Esophagus (tissue), 2 donors: ENCODE results near the gene PLD5. TPM values are rescaled to one million over a fixed set of nuclear protein-coding genes. Genes with fewer than 3 reads are reported as not detected.
"Not testable (repeated sequence)": the region's sequence is repeated elsewhere in the genome, so short reads cannot be mapped to it uniquely, and the experiment has no call there.

Experiments
- H3K27ac ChIP-seq, 2 donors: one replicate each; pipeline ENCODE4 v1.5.1; 2013; ENCODE audit warnings: low read depth in 2 of 2, mild to moderate bottlenecking in 2 of 2, inconsistent platforms in 1 of 2, low read length in 1 of 2, moderate library complexity in 1 of 2
- H3K27me3 ChIP-seq, 2 donors: one replicate each; pipeline ENCODE4 v1.6.1; 2013; ENCODE audit warnings: low read length in 2 of 2, control low read depth in 1 of 2, mild to moderate bottlenecking in 1 of 2; ENCODE audit not compliant: insufficient read depth in 2 of 2, control insufficient read depth in 1 of 2
- H3K36me3 ChIP-seq, 2 donors: one replicate each; pipeline ENCODE4 v1.6.1; 2013; ENCODE audit warnings: low read length in 1 of 2; ENCODE audit not compliant: control insufficient read depth in 2 of 2, insufficient read depth in 2 of 2
- H3K4me1 ChIP-seq, 2 donors: one replicate each; pipeline ENCODE4 v1.6.1; 2013; ENCODE audit warnings: low read length in 1 of 2; ENCODE audit not compliant: control insufficient read depth in 2 of 2, insufficient read depth in 2 of 2
- H3K4me3 ChIP-seq, 2 donors: one replicate each; pipeline ENCODE4 v1.5.1; 2013; ENCODE audit warnings: low read length in 2 of 2, mild to moderate bottlenecking in 2 of 2, low read depth in 1 of 2, moderate library complexity in 1 of 2
- H3K9me3 ChIP-seq, 2 donors: one replicate each; pipeline ENCODE4 v1.6.1; 2013; ENCODE audit warnings: mild to moderate bottlenecking in 2 of 2, low read depth in 1 of 2, low read length in 1 of 2, moderate library complexity in 1 of 2; ENCODE audit not compliant: control insufficient read depth in 2 of 2, insufficient read depth in 1 of 2
- WGBS, 2 donors: extraction: QIAGEN DNeasy Blood & Tissue Kit; methylation state at CpG; one replicate each; pipeline ENCODE4 v1.1.7; 2013; 5-methylcytosine and 5-hydroxymethylcytosine counted together
- polyA plus RNA-seq, 2 donors: library from polyadenylated mRNA; stranded (reverse); fragments of 200-250 nt; gene quantifications; one replicate each; pipeline ENCODE4 v1.2.3, GENCODE V29; 2013
- donor health status: healthy with polysubstance abuse.
- donor health status: Bipolar disorder and iron deficiency.

PLD5 gene
- polyA plus RNA-seq, 2 donors = 0.04 to 0.11 TPM

DNA sequence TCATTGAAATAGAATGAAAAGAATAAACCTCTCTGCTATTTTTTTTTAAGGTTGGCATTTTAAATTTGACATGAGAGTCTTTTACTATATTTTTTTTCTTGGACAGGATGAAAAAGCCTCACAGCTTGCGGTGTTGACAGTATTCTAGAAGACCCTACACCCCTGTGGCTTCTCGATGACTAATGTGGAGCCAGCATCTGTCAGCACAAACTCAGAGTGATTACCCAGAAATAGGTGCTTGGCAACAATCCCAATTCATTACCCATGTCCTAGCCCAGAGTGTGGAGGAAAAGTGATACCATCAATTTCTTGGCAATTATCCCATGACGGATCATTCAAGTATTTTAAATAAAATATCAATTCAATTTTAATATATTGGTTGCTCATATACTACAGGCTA lies 338.8 kb downstream of the PLD5 start:
- H3K36me3 ChIP-seq = no peaks in the 10 kb centered on the region
- 68 to 69% methylated on average over 3 of the region's 3 CpGs for WGBS, 2 donors

DNA sequence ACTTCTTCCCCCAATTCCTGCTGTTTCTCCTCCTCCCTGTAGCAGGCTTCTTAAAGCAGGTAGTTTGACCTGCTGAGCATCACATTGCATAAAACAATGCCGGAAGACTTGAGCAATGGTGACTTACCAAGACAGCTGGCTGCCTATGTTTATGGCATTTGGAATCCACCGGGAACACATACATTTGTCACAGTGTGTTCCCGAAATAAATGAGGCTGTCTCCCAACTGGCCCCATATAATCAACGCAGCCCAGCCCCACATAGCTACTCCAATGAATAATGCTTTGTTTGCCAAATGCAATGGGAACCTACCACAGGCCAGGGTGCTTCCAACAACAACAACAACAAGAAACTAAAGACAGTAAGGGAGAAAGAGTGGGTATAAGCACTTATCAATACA lies 339.5 kb downstream of the PLD5 start:
- no peaks in the 10 kb centered on the region for H3K36me3 ChIP-seq
- H3K4me1 ChIP-seq = no peaks in the 10 kb centered on the region
- H3K27me3 ChIP-seq = no peaks in the 10 kb centered on the region
- H3K4me3 ChIP-seq = no peak overlapping the region
- 55 to 60% methylated on average over 4 of the region's 4 CpGs for WGBS, 2 donors
- H3K27ac ChIP-seq = no peak overlapping the region
- H3K9me3 ChIP-seq = no peaks in the 10 kb centered on the region

More for the DNA sequence above, 338.8 kb downstream of the PLD5 start:
- Histone ChIP-seq H3K9me3 (no peaks in the 10 kb centered on the region), H3K27me3 (no peaks in the 10 kb centered on the region), H3K27ac (no peak overlapping the region), H3K4me3 (no peak overlapping the region), H3K4me1 (no peaks in the 10 kb centered on the region)

DNA sequence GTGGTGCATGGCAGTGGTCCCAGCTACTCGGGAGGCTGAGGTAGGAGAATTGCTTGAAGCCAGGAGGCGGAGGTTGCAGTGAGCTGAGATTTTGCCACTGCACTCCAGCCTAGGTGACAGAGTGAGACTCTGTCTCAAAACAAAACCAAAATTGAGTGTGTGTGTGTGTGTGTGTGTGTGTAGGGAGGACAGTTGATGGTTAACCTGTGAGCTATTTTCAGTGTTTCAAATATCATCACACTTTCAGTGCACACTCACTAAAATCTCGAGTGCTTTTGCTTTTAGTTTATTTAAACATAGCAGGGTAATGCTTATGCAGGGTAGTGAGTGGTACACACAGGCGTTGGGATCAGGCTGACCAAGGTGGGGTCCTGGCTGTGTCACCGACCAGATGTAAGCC lies 344.7 kb downstream of the PLD5 start:
- not testable (repeated sequence) for H3K4me3 ChIP-seq, H3K27me3 ChIP-seq, H3K4me1 ChIP-seq, H3K9me3 ChIP-seq, H3K36me3 ChIP-seq, H3K27ac ChIP-seq
- 59 to 61% methylated on average over 5 of the region's 5 CpGs for WGBS, 2 donors

DNA sequence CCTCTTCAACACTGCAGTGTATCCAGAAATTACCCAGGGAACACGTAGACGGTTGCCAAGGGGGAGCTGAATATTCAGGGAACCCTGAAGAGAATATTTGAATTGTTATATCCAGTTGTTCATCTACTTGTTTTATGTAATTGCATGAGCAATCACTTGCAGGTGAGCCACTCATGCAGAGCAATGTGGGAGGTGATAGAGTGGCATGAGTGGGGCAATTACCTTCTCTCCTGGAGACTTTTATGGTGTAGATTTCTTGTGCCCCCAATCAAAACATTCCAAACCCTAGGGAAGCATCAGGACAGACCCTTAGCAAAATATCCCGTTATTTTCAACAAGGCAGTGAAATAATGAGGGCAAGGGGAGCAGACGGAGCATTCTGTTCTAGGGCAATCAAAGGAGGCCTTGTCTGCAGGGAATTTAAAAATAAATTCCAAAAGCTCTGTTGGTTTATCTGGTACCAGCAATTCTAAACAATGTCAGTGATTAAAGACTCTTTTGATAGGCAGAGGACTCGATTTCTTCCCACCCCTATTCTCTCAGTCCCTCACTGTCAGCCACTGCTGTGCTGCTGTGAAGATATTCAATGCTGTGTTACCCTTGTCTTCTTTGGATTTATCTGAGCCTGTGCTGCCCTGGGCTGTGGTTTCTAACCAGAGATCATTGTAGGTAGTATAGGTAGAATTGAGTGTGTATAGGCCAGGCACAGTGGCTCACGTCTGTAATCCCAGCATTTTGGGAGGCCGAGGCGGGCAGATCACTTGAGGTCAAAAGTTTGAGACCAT lies 345.4 kb downstream of the PLD5 start:
- Histone ChIP-seq H3K27me3 (no peaks in the 10 kb centered on the region), H3K4me1 (no peaks in the 10 kb centered on the region), H3K9me3 (no peaks in the 10 kb centered on the region), H3K4me3 (no peak overlapping the region), H3K27ac (no peak overlapping the region), H3K36me3 (no peaks in the 10 kb centered on the region)
- 50 to 55% methylated on average over 8 of the region's 8 CpGs for WGBS, 2 donors

DNA sequence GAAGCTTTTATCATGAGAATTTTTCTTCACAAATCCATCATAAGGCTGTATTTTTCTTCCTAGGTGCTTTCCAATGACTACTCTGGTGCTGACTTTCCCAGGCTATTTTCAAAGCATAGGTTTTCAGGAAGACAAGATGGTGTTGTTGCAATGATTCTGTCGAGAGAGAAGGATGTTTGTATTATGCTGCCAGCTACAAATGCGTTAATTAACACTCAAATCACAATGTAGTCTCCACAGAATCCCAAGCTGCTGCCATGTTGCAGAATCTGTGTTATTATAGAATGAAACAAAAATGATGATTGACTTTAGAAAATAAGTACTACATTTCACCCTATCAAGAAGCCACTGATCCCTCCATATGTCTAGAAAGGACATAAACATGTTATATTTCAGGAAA lies 346.1 kb downstream of the PLD5 start:
- H3K4me3 ChIP-seq = no peak overlapping the region
- no peaks in the 10 kb centered on the region for H3K9me3 ChIP-seq
- H3K27me3 ChIP-seq = no peaks in the 10 kb centered on the region
- 41 to 53% methylated on average over 2 of the region's 2 CpGs for WGBS, 2 donors
- H3K4me1 ChIP-seq = no peaks in the 10 kb centered on the region
- no peaks in the 10 kb centered on the region for H3K36me3 ChIP-seq
- no peak overlapping the region for H3K27ac ChIP-seq

DNA sequence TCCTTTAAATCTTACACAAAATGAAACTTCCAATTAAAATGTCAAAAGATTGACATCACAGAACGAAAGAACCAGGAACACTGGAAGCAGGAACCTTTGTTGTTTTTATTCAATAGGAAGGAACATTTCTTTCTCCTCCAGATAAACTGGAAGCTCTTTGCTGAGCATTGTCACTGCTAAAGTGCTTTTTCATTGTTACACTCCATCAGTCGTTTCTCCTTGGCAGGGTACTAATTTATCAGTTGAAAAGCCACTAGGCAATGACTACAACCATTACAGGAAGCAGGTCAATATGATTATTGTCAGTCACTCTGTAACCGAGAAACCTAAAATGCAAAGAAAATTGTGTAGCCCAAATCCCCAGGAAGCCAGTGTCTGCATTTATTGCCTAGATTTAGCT lies 362.4 kb downstream of the PLD5 start:
- H3K4me3 ChIP-seq = no peak overlapping the region
- WGBS, 2 donors = 33 to 37% methylated on average over 3 of the region's 3 CpGs

DNA sequence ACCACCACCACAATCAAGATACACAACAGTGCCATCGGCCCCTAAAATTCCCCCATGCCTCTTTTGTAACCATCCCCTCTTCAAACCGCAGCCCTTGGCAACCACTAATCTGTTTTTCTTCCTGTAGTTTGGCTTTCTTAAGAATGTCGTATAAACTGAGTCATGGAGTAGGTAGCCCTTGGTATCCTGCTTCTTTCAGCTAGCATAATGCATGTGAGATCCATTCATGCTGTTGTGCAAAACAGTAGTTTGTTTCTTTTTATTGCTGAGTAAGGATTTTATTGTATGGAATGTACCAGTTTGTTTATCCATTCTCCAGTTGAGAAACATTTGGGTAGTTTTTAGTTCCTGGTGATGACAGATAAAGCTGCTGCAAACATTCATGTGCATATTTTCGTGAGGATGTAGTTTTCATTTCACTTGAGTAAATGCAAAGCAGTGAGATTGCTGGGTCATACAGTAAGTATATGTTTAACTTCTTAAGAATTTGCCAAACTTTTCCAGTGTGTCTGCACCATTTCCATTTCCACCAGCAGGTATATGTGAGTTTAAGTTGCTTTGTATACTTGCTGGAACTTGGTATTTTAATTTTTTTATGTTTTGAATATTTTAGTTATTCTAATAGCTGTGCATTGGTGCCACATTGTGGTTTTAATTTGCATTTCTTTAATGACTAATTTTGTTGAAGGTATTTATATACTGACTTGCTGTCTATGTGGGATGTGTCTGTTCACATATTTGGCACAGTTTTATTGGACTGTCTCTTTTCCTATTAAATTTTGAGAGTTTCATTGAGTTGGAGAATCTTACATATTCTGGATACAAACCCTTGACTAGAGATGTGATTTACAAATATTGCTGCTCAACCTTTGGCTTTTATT lies 377.2 kb downstream of the PLD5 start:
- H3K4me3 ChIP-seq = no peak overlapping the region
- no peak overlapping the region for H3K27ac ChIP-seq
- H3K27me3 ChIP-seq = no peaks in the 10 kb centered on the region
- no peaks in the 10 kb centered on the region for H3K36me3 ChIP-seq
- H3K4me1 ChIP-seq = no peaks in the 10 kb centered on the region
- no peaks in the 10 kb centered on the region for H3K9me3 ChIP-seq
- WGBS, 2 donors = 29 to 40% methylated on average over 4 of the region's 4 CpGs

More for the DNA sequence above, 362.4 kb downstream of the PLD5 start:
- Histone ChIP-seq H3K4me1 (no peaks in the 10 kb centered on the region), H3K27me3 (no peaks in the 10 kb centered on the region), H3K27ac (no peak overlapping the region), H3K36me3 (no peaks in the 10 kb centered on the region), H3K9me3 (peaks cover 0 to 6% of the 10 kb centered on the region in 2 donors)

DNA sequence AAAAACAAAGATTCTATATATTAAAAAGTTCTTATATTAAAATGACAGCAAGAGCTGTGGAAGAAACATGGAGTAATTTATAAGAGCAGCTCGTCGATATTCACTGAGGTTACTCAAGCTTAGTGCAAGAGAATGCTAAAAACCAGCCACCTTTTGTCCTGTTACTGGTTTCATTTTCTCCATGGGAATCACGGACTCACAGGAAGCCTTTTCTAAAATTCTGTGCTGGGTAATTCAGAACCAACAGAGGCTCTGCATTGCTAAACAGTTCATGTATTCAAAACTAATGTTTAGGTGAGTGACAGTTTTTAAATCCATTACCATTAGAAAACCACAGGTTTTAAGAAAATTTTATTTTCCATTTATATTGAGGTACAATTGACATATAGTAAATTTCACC lies 377.8 kb downstream of the PLD5 start:
- WGBS, 2 donors = 38 to 49% methylated on average over 3 of the region's 3 CpGs
- no peaks in the 10 kb centered on the region for H3K36me3 ChIP-seq

DNA sequence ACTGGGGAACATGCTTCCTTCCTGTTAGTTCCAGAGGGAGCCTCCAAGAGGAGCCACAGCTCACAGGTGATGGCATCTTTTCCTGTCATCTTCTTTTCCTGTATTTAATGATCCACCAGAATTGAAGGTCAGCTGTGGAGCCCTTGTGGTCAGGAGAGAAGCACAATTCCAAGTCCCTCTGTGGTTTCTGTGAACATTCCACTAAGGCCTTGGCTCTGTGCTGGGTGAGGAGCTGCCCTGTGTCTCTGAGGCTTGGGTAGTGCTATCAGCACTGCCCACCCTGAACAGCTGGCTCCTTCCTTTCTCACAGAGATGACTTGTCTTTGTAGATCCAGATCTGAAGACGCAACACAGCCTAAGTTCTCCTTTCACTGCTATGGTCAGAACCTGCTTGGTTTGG lies 383.7 kb downstream of the PLD5 start:
- no peaks in the 10 kb centered on the region for H3K27me3 ChIP-seq
- H3K36me3 ChIP-seq = no peaks in the 10 kb centered on the region
- H3K27ac ChIP-seq = no peak overlapping the region
- no peaks in the 10 kb centered on the region for H3K9me3 ChIP-seq
- 84 to 94% methylated on average over 1 of the region's 1 CpG for WGBS, 2 donors
- no peak overlapping the region for H3K4me3 ChIP-seq
- no peaks in the 10 kb centered on the region for H3K4me1 ChIP-seq

More for the DNA sequence above, 377.8 kb downstream of the PLD5 start:
- no peak overlapping the region for H3K4me3 ChIP-seq
- no peaks in the 10 kb centered on the region for H3K9me3 ChIP-seq
- H3K27me3 ChIP-seq = no peaks in the 10 kb centered on the region
- H3K27ac ChIP-seq = no peak overlapping the region
- no peaks in the 10 kb centered on the region for H3K4me1 ChIP-seq
